GM12875 (cell line): ENCODE measurements around the gene MACROD1.

Experiments
- H3K4me3 ChIP-seq: one replicate; pipeline ENCODE4 v1.5.1; 2011; ENCODE audit warnings: low read depth, low read length, control low read depth
- CTCF ChIP-seq: IDR thresholded peaks from 2 replicates; pipeline ENCODE4 v1.5.1; 2011; ENCODE audit warnings: low read depth, mild to moderate bottlenecking, control low read depth, inconsistent platforms, low read length, moderate library complexity, borderline replicate concordance; ENCODE audit not compliant: insufficient read depth

MACROD1 gene

GRCh38 chr11:64062185-64063039 is 103.5 kb downstream of the MACROD1 start:
- TF ChIP-seq CTCF = no peak
- H3K4me3 ChIP-seq = no peak overlapping the region

- no peak for TF ChIP-seq CTCF
- H3K4me3 ChIP-seq = peak overlapping the region; percentile 29
Observed at GRCh38 chr11:64060861-64061444, 105.0 kb downstream of the MACROD1 start.

- TF ChIP-seq CTCF = no peak
- no peak overlapping the region for H3K4me3 ChIP-seq
Observed at GRCh38 chr11:64060263-64060860, 105.6 kb downstream of the MACROD1 start.

GRCh38 chr11:64059339-64060140 is 106.4 kb downstream of the MACROD1 start:
- TF ChIP-seq CTCF = no peak
- no peak overlapping the region for H3K4me3 ChIP-seq

- no peak overlapping the region for H3K4me3 ChIP-seq
- TF ChIP-seq CTCF = no peak
Observed at GRCh38 chr11:64058494-64058893, 107.4 kb downstream of the MACROD1 start.

GRCh38 chr11:64057890-64058289 is 108.0 kb downstream of the MACROD1 start:
- no peak overlapping the region for H3K4me3 ChIP-seq
- TF ChIP-seq CTCF = no peak
